Mesendoderm (in vitro differentiated cells): Measurements from ENCODE around the gene VAMP2.

Experiments used
- DNase-seq: peaks from one replicate; pipeline ENCODE4 v3.0.0; 2013
- H2AK5ac ChIP-seq: 2 replicates; pipeline ENCODE4 v1.6.1; 2013; ENCODE audit warnings: low read length, inconsistent platforms
- H2BK120ac ChIP-seq: 2 replicates; pipeline ENCODE4 v1.6.1; 2013; ENCODE audit warnings: low read depth, mild to moderate bottlenecking, low read length, moderate library complexity, mixed read lengths
- H2BK15ac ChIP-seq: replicated peaks from 2 replicates; pipeline ENCODE4 v1.6.1; 2013; ENCODE audit warnings: low read depth, mild to moderate bottlenecking, moderate library complexity
- H2BK5ac ChIP-seq: 2 replicates; pipeline ENCODE4 v1.6.1; 2013; ENCODE audit warnings: low read length, inconsistent platforms
- H3K18ac ChIP-seq: 2 replicates; pipeline ENCODE4 v1.6.1; 2013; ENCODE audit warnings: mild to moderate bottlenecking, low read length, mixed read lengths
- H3K23ac ChIP-seq: one replicate; pipeline ENCODE4 v1.6.1; 2013; ENCODE audit warnings: low read length
- H3K27ac ChIP-seq: 2 replicates; pipeline ENCODE4 v1.5.1; 2013; ENCODE audit warnings: low read depth, mild to moderate bottlenecking, inconsistent platforms, low read length, moderate library complexity
- H3K27me3 ChIP-seq: 2 replicates; pipeline ENCODE4 v1.6.1; 2013; ENCODE audit warnings: low read length, control low read depth, mild to moderate bottlenecking, inconsistent platforms; ENCODE audit not compliant: insufficient read depth, poor library complexity
- H3K36me3 ChIP-seq: 2 replicates; pipeline ENCODE4 v1.6.1; 2013; ENCODE audit warnings: low read length, inconsistent platforms; ENCODE audit not compliant: control insufficient read depth, insufficient read depth
- H3K4ac ChIP-seq: one replicate; pipeline ENCODE4 v1.6.1; 2013; ENCODE audit warnings: low read depth, mild to moderate bottlenecking, low read length, moderate library complexity
- H3K4me1 ChIP-seq: 2 replicates; pipeline ENCODE4 v1.6.1; 2013; ENCODE audit warnings: low read depth, low read length, inconsistent platforms; ENCODE audit not compliant: control insufficient read depth
- H3K4me2 ChIP-seq: 2 replicates; pipeline ENCODE4 v1.6.1; 2013; ENCODE audit warnings: low read length
- H3K4me3 ChIP-seq: 2 replicates; pipeline ENCODE4 v1.5.1; 2013; ENCODE audit warnings: mild to moderate bottlenecking, low read length
- H3K56ac ChIP-seq: one replicate; pipeline ENCODE4 v1.6.1; 2013; ENCODE audit warnings: low read length
- H3K79me1 ChIP-seq: 2 replicates; pipeline ENCODE4 v1.6.1; 2013; ENCODE audit warnings: low read length, inconsistent platforms
- H3K79me2 ChIP-seq: 2 replicates; pipeline ENCODE4 v1.6.1; 2013; ENCODE audit warnings: mild to moderate bottlenecking, low read length; ENCODE audit not compliant: control insufficient read depth, insufficient read depth
- H3K9ac ChIP-seq: 2 replicates; pipeline ENCODE4 v1.6.1; 2013; ENCODE audit warnings: low read length, inconsistent platforms
- H4K5ac ChIP-seq: one replicate; pipeline ENCODE4 v1.6.1; 2013; ENCODE audit warnings: low read length
- H4K8ac ChIP-seq: one replicate; pipeline ENCODE4 v1.6.1; 2013; ENCODE audit warnings: low read depth, mild to moderate bottlenecking, control low read depth, low read length, moderate library complexity
- WGBS: extraction: QIAGEN DNeasy Blood & Tissue Kit; methylation state at CpG from one replicate; pipeline ENCODE4 v1.1.7; 2013; ENCODE audit warnings: low lambda C conversion rate, missing lambda C conversion rate; ENCODE audit not compliant: insufficient coverage; ENCODE audit errors: extremely low coverage; 5-methylcytosine and 5-hydroxymethylcytosine counted together

The VAMP2 gene

DNA sequence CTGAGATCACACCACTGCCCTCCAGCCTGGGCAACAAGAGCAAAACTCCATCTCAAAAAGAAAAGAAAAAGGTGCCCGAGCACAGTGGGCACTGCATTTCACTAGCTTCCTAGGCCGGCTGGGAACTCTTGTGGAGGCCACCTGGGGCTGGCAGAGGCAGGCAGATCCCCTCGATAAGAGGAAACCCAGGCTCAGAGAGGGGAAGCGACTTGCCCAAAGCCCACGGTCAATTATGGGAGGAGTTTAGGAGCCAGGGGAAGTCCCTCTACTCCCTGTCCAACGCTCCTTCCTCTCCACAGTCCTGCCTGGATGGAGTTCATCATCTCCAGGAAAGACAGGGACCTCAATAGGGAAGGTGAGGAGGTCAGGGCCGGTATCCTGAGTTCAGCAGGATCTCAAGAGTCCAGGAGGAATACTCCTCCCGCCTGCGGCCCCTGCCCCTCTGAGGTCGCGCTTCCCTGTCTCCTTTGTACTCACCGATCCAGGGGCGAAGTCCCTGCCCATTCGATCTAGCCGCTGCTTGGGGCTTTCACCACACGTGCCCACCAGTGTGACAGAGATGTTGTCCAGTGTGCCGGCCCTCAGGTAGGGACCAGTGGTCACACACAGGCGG lies 45.3 kb downstream of the VAMP2 start:
- H4K5ac ChIP-seq, result no peak overlapping the region
- H2AK5ac ChIP-seq, result no peak overlapping the region
- no peak overlapping the region for H3K23ac ChIP-seq
- H3K18ac ChIP-seq, result no peak overlapping the region
- H3K27me3 ChIP-seq, result peaks cover 20% of the 10 kb centered on the region
- H3K27ac ChIP-seq, result no peak overlapping the region
- H4K8ac ChIP-seq, result no peak overlapping the region
- H3K79me2 ChIP-seq, result no peaks in the 10 kb centered on the region
- peak overlapping the region; percentile 72 for H3K56ac ChIP-seq
- no CpG with 5 or more reads among the region's 18 CpGs for WGBS
- H2BK15ac ChIP-seq, result no peak overlapping the region
- no peak overlapping the region for H2BK120ac ChIP-seq
- H2BK5ac ChIP-seq, result no peak overlapping the region
- no peaks in the 10 kb centered on the region for H3K36me3 ChIP-seq
- no peaks in the 10 kb centered on the region for H3K4me1 ChIP-seq
- no peaks in the 10 kb centered on the region for H3K79me1 ChIP-seq
- H3K4me2 ChIP-seq, result peak overlapping the region; percentile 95
- H3K4ac ChIP-seq, result no peak overlapping the region
- H3K4me3 ChIP-seq, result peak overlapping the region; percentile 24
- H3K9ac ChIP-seq, result peak overlapping the region; percentile 44
- DNase-seq, result peak; percentile 29

DNA sequence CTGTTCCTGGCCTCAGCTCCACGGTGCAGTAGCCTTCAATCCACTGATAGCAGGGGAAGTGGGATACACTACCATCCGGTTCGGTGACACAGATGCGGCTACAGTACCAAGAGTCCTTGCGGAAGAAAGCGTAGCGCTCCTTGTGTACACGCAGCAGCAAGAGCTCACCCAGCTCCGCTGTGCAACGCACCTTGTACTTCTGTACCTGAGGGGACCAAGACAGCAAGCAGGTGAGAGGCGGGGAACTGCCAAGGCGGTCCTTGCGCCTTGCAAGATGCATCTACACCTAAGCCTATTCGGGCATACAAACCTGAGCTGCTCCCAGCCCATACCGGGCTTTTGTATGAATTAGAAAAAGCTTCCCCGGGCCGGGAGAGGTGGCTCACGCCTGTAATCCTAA lies 46.0 kb downstream of the VAMP2 start:
- H4K5ac ChIP-seq, result no peak overlapping the region
- no peak for DNase-seq
- no CpG with 5 or more reads among the region's 18 CpGs for WGBS
- H3K9ac ChIP-seq, result no peak overlapping the region
- H4K8ac ChIP-seq, result no peak overlapping the region
- no peaks in the 10 kb centered on the region for H3K4me1 ChIP-seq
- H3K18ac ChIP-seq, result no peak overlapping the region
- peaks cover 23% of the 10 kb centered on the region for H3K27me3 ChIP-seq
- no peak overlapping the region for H2BK5ac ChIP-seq
- no peaks in the 10 kb centered on the region for H3K79me1 ChIP-seq
- no peak overlapping the region for H3K4me3 ChIP-seq
- H3K23ac ChIP-seq, result no peak overlapping the region
- H3K4me2 ChIP-seq, result no peak overlapping the region
- no peak overlapping the region for H2AK5ac ChIP-seq
- no peak overlapping the region for H3K4ac ChIP-seq
- no peaks in the 10 kb centered on the region for H3K36me3 ChIP-seq
- no peak overlapping the region for H3K27ac ChIP-seq
- H2BK15ac ChIP-seq, result no peak overlapping the region
- H3K56ac ChIP-seq, result no peak overlapping the region
- no peak overlapping the region for H2BK120ac ChIP-seq
- no peaks in the 10 kb centered on the region for H3K79me2 ChIP-seq

DNA sequence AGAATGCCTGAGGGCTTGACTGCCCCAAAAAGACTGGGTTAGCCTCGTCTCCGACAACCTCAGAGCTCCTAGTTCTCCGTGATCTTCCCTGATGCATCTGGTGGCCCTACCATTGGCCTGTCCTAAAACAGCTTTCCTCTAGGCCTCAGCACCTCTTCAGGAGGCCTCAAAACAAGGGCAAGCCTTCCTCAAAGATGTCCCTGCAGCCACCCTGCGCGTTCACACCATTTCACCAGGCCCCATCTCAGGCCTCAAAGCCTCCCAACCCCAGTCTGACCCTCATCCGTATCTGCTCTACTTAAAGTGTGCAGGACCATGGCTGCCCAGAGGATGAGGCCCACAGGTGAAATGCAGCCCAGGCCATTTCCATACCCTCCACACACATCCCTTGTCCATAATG lies 51.8 kb downstream of the VAMP2 start:
- no peak overlapping the region for H3K23ac ChIP-seq
- H3K79me1 ChIP-seq, result no peaks in the 10 kb centered on the region
- no peak overlapping the region for H4K8ac ChIP-seq
- H3K27ac ChIP-seq, result no peak overlapping the region
- H3K4me1 ChIP-seq, result no peaks in the 10 kb centered on the region
- no peaks in the 10 kb centered on the region for H3K79me2 ChIP-seq
- H2AK5ac ChIP-seq, result no peak overlapping the region
- no peak overlapping the region for H3K18ac ChIP-seq
- H2BK5ac ChIP-seq, result no peak overlapping the region
- no peak overlapping the region for H3K4me3 ChIP-seq
- DNase-seq, result no peak
- no CpG with 5 or more reads among the region's 6 CpGs for WGBS
- no peak overlapping the region for H4K5ac ChIP-seq
- H2BK120ac ChIP-seq, result no peak overlapping the region
- H3K56ac ChIP-seq, result no peak overlapping the region
- no peak overlapping the region for H2BK15ac ChIP-seq
- no peak overlapping the region for H3K4me2 ChIP-seq
- H3K4ac ChIP-seq, result no peak overlapping the region
- peaks cover 12% of the 10 kb centered on the region for H3K27me3 ChIP-seq
- H3K9ac ChIP-seq, result no peak overlapping the region
- H3K36me3 ChIP-seq, result no peaks in the 10 kb centered on the region

GRCh38 chr17:8110456-8110804 lies 52.3 kb downstream of the VAMP2 start:
- Histone ChIP-seq H3K79me2 (no peaks in the 10 kb centered on the region), H3K79me1 (no peaks in the 10 kb centered on the region), H2BK120ac (no peak overlapping the region), H2BK15ac (no peak overlapping the region), H3K18ac (no peak overlapping the region), H3K27me3 (peaks cover 9% of the 10 kb centered on the region), H3K4me1 (no peaks in the 10 kb centered on the region), H3K36me3 (no peaks in the 10 kb centered on the region), H2BK5ac (no peak overlapping the region), H2AK5ac (no peak overlapping the region), H3K27ac (no peak overlapping the region), H3K56ac (no peak overlapping the region), H4K8ac (no peak overlapping the region), H3K4me2 (no peak overlapping the region), H3K23ac (no peak overlapping the region), H4K5ac (no peak overlapping the region), H3K9ac (no peak overlapping the region), H3K4ac (no peak overlapping the region), H3K4me3 (no peak overlapping the region)
- DNase-seq, result no peak
- WGBS, result no CpG with 5 or more reads among the region's 10 CpGs

DNA sequence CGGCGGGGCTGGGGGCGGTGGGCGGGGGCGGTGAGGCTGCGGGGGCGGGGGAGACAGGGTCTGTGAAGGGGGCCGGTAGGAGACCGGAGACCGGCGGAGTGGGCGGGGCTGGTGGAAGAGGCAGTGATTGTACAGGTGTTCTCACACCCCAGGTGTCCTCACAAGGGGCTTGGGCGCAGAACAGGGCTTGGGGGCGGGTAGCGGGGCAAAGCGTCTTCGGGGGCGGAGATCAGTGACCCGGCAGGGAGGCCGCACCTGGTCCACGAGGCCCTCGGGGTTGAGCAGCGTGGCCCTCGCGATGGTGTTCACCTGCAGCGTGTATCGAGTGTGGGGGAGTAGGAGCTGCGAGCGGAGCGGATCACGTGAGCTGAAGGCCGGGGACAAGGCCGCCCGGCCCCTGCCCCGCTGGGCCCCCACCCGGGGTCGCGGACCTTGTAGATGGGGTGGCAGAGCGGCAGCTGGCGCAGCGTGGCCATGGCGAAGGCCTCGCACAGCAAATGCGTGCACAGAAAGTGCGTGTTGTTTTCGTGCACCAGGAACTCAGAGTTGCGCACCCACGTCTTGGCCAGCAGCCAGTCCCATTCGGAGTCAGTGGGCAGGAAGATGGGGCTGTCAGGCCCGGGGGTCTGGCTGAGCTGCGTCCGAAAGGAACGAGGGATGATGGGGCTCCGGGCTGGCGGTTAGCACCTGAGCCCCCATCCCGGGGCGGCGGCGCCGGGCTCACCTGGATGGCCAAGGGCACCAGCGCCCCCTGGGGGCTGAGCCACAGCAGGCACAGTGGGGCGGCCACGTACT lies 52.9 kb downstream of the VAMP2 start:
- Histone ChIP-seq H3K79me2 (no peaks in the 10 kb centered on the region), H3K79me1 (no peaks in the 10 kb centered on the region), H4K8ac (no peak overlapping the region), H3K56ac (peak overlapping the region; percentile 60), H3K27me3 (peaks cover 6% of the 10 kb centered on the region), H2BK15ac (no peak overlapping the region), H2BK120ac (no peak overlapping the region), H3K23ac (no peak overlapping the region), H4K5ac (no peak overlapping the region), H3K27ac (no peak overlapping the region), H3K4me3 (no peak overlapping the region), H3K4me1 (no peaks in the 10 kb centered on the region), H3K18ac (no peak overlapping the region), H2AK5ac (no peak overlapping the region), H2BK5ac (no peak overlapping the region), H3K36me3 (no peaks in the 10 kb centered on the region), H3K4ac (no peak overlapping the region), H3K4me2 (peak overlapping the region; percentile 42), H3K9ac (peak overlapping the region; percentile 24)
- no CpG with 5 or more reads among the region's 63 CpGs for WGBS
- DNase-seq, result peak; percentile 66
